Testis (tissue), 3 donors: ENCODE results near the gene ASXL3. TPM values are rescaled to one million over a fixed set of nuclear protein-coding genes. Genes with fewer than 3 reads are reported as not detected.

Experiments used
- DNase-seq: peaks from one replicate; pipeline ENCODE4 v3.0.0-alpha.2; 2019
- H3K27ac ChIP-seq, 2 donors: fragments of 200-600 bp; sonication (generic); one replicate each; pipeline ENCODE4 v1.5.1; 2019
- H3K27me3 ChIP-seq: fragments of 200-600 bp; sonication (generic); one replicate; pipeline ENCODE4 v1.5.1; 2019
- H3K36me3 ChIP-seq: fragments of 200-600 bp; sonication (generic); one replicate; pipeline ENCODE4 v1.5.1; 2017; ENCODE audit warnings: low read depth; ENCODE audit errors: missing control alignments
- H3K4me1 ChIP-seq: fragments of 200-600 bp; sonication (generic); one replicate; pipeline ENCODE4 v1.5.1; 2019
- H3K4me3 ChIP-seq, 2 donors: fragments of 200-600 bp; sonication (generic); one replicate each; pipeline ENCODE4 v1.5.1; 2017 to 2019
- H3K9me3 ChIP-seq: fragments of 200-600 bp; sonication (generic); one replicate; pipeline ENCODE4 v1.5.1; 2017
- CTCF ChIP-seq, 3 experiments: fragments of 450-650 bp in 2 of 3; fragments of 200-600 bp in 1 of 3; sonication (generic) in 1 of 3; IDR thresholded peaks; one replicate each; pipeline ENCODE4 v1.5.1; 2016 to 2019; ENCODE audit warnings: antibody characterized with exemption in 3 of 3, mild to moderate bottlenecking in 2 of 3, moderate library complexity in 1 of 3
- POLR2A ChIP-seq: fragments of 450-650 bp; IDR thresholded peaks from one replicate; pipeline ENCODE4 v1.6.1; 2017; ENCODE audit warnings: antibody characterized with exemption, mild to moderate bottlenecking, moderate library complexity
- WGBS, 2 donors: methylation state at CpG; one replicate each; pipeline ENCODE4 v1.1.5; 2018; 5-methylcytosine and 5-hydroxymethylcytosine counted together
- intact Hi-C: fragments of 100-400 bp; cut with DNase I; formaldehyde crosslinking; loops from one replicate; pipeline ENCODE4 v1.15.1; 2023; ENCODE audit warnings: low total_unique reads
- polyA plus RNA-seq: library from polyadenylated mRNA; stranded (reverse); fragments of 350-450 nt; fragmentation: Illumina TruSeq; extraction: RNeasy Lipid Tissue Mini Kit (QIAGEN cat#74804); gene quantifications from one replicate; pipeline ENCODE4 v1.2.3, GENCODE V29; 2014; ENCODE audit warnings: low read depth, low replicate concordance; ENCODE audit not compliant: insufficient read depth
- total RNA-seq, 2 donors: library from RNA; depleted of rRNA; stranded (reverse); fragments of >200 nt; gene quantifications; one replicate each; pipeline ENCODE4 v1.2.3, GENCODE V29; 2016

The ASXL3 gene
- total and polyA plus RNA-seq, 3 donors from 2014 or later: 15.4 to 18.0 (median 15.7) TPM

- intact Hi-C loops: no loop called here
- no peak for TF ChIP-seq POLR2A
- TF ChIP-seq CTCF (IDR thresholded peaks at IDR 0.05): no peak
- Histone ChIP-seq H3K9me3 (no peaks in the 10 kb centered on the region), H3K4me1 (no peaks in the 10 kb centered on the region), H3K4me3 (no peak overlapping the region), H3K36me3 (no peaks in the 10 kb centered on the region), H3K27me3 (no peaks in the 10 kb centered on the region), H3K27ac (no peak overlapping the region)
- 90 to 95% methylated on average over 2 of the region's 2 CpGs for WGBS, 2 donors
- DNase-seq: no peak
These were observed 139.3 kb downstream of the ASXL3 start for GRCh38 chr18:33717339-33717738.

- H3K36me3 ChIP-seq: no peaks in the 10 kb centered on the region
- intact Hi-C loops: no loop called here
- H3K4me1 ChIP-seq: no peaks in the 10 kb centered on the region
- WGBS, 2 donors: 73 to 76% methylated on average over 2 of the region's 2 CpGs
- no peak overlapping the region for H3K27ac ChIP-seq
- no peak for DNase-seq
- no peaks in the 10 kb centered on the region for H3K27me3 ChIP-seq
- no peaks in the 10 kb centered on the region for H3K9me3 ChIP-seq
- TF ChIP-seq POLR2A: no peak
- no peak for TF ChIP-seq CTCF (IDR thresholded peaks at IDR 0.05)
- no peak overlapping the region for H3K4me3 ChIP-seq
These were observed 142.1 kb downstream of the ASXL3 start for GRCh38 chr18:33720133-33720532.

- 91 to 96% methylated on average over 4 of the region's 4 CpGs for WGBS, 2 donors
These were observed 151.5 kb downstream of the ASXL3 start for GRCh38 chr18:33729556-33729955.

GRCh38 chr18:33733376-33733775, 155.4 kb downstream of the ASXL3 start:
- no peaks in the 10 kb centered on the region for H3K9me3 ChIP-seq
- no peaks in the 10 kb centered on the region for H3K4me1 ChIP-seq
- no peaks in the 10 kb centered on the region for H3K36me3 ChIP-seq
- intact Hi-C loops: no loop called here
- TF ChIP-seq POLR2A: no peak
- no peak for TF ChIP-seq CTCF (IDR thresholded peaks at IDR 0.05)
- no peak overlapping the region for H3K4me3 ChIP-seq
- H3K27ac ChIP-seq: no peak overlapping the region
- no peaks in the 10 kb centered on the region for H3K27me3 ChIP-seq
- DNase-seq: no peak

More at GRCh38 chr18:33729556-33729955, 151.5 kb downstream of the ASXL3 start:
- Histone ChIP-seq H3K9me3 (no peaks in the 10 kb centered on the region), H3K27me3 (no peaks in the 10 kb centered on the region), H3K4me1 (no peaks in the 10 kb centered on the region), H3K27ac (no peak overlapping the region), H3K4me3 (no peak overlapping the region), H3K36me3 (no peaks in the 10 kb centered on the region)
- TF ChIP-seq POLR2A: no peak
- no peak for TF ChIP-seq CTCF (IDR thresholded peaks at IDR 0.05)
- intact Hi-C loops: no loop called here
- DNase-seq: no peak

- no peak for DNase-seq
- TF ChIP-seq CTCF (IDR thresholded peaks at IDR 0.05) (no peak), POLR2A (no peak)
- Histone ChIP-seq H3K27me3 (no peaks in the 10 kb centered on the region), H3K36me3 (no peaks in the 10 kb centered on the region), H3K27ac (no peak overlapping the region), H3K9me3 (no peaks in the 10 kb centered on the region), H3K4me1 (no peaks in the 10 kb centered on the region), H3K4me3 (no peak overlapping the region)
- intact Hi-C loops: no loop called here
- 90 to 100% methylated on average over 1 of the region's 1 CpG for WGBS, 2 donors
These were observed 157.4 kb downstream of the ASXL3 start for GRCh38 chr18:33735428-33735827.
